H1 (cell line): ENCODE data around the gene ZFP91. TPM values are rescaled to one million over a fixed set of nuclear protein-coding genes. Genes with fewer than 3 reads are reported as not detected.

Experiments
- CHD1 ChIP-seq: IDR thresholded peaks from 2 replicates; pipeline ENCODE4 v1.6.1; 2012; ENCODE audit warnings: low read depth, low read length, improper control_type of control experiment
- CTBP2 ChIP-seq: IDR thresholded peaks from 2 replicates; pipeline ENCODE4 v1.7.0; 2011; ENCODE audit warnings: borderline replicate concordance, mild to moderate bottlenecking, moderate library complexity, mixed read lengths, low read length; ENCODE audit not compliant: insufficient read depth, insufficient read length
- KDM5A ChIP-seq: fragments of 200-600 bp; IDR thresholded peaks from 2 replicates; pipeline ENCODE4 v1.7.1; 2012; ENCODE audit warnings: mild to moderate bottlenecking, low read length, inconsistent platforms, mixed read lengths
- polyA plus RNA-seq, 7 experiments: library from polyadenylated mRNA; depleted of rRNA in 3 of 7; stranded (reverse) in 5 of 7; unstranded in 2 of 7; fragments of >200 nt in 5 of 7; fragments of 200-250 nt in 2 of 7; gene quantifications; 1 replicate in 5 of 7; 2 replicates in 1 of 7; 4 replicates in 1 of 7; pipeline versions ENCODE4 v1.2.1 to v1.2.3, GENCODE V29; 2011 to 2013; ENCODE audit warnings: missing spikeins in 2 of 7, mixed read lengths in 2 of 7
- total RNA-seq: library from RNA; stranded (reverse); fragmentation: NEBNext Ultra II Directional; extraction: Animal tissue kit (Norgen Biotek cat#: 25700); gene quantifications from 2 replicates; pipeline ENCODE4 v1.2.1, GENCODE V29; 2021
- TF ChIP-seq, protein P1 (sequence below): IDR thresholded peaks from 2 replicates; pipeline ENCODE4 v1.6.1; 2012; ENCODE audit warnings: low read length, inconsistent platforms

ZFP91 gene
- total and polyA plus RNA-seq, 2 of the 8 experiments (the other 6 are each of a cell fraction or from before 2014, with no cell fraction given), result 10.7 to 29.0 TPM

DNA sequence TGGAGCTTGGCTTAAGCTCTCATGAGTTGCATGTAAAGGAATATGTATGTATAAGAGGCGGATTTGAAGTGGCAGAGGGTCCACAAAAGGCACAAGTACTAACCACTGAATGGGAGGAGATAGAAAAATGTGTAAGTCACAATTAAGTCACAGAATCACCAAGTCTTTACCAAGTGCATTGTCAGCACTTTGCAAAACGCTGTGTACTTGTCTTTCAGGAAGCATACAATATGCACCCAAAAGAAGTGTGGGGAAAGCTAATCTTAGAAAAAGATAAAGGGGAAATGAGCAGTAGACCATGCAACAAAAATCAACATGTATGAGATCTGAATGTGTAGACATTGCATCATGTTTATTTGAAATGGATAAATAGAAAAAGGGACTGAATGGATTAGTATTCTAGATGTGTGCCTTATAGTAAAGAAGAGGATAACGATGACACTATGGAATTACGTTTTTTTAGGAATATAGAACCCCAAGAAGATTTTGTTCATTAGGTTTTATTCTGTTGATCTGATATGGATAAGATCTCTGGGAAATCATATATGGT lies 48.1 kb downstream of the ZFP91 start (continued):
- TF ChIP-seq, protein P1, sequence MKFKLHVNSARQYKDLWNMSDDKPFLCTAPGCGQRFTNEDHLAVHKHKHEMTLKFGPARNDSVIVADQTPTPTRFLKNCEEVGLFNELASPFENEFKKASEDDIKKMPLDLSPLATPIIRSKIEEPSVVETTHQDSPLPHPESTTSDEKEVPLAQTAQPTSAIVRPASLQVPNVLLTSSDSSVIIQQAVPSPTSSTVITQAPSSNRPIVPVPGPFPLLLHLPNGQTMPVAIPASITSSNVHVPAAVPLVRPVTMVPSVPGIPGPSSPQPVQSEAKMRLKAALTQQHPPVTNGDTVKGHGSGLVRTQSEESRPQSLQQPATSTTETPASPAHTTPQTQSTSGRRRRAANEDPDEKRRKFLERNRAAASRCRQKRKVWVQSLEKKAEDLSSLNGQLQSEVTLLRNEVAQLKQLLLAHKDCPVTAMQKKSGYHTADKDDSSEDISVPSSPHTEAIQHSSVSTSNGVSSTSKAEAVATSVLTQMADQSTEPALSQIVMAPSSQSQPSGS, result no peak
- TF ChIP-seq CHD1 (no peak), KDM5A (no peak), CTBP2 (no peak)
